Hepatocyte (in vitro differentiated cells): ENCODE data around the gene VWA5B1. TPM values are rescaled to one million over a fixed set of nuclear protein-coding genes. Genes with fewer than 3 reads are reported as not detected.

ENCODE experiments used
- DNase-seq: peaks from one replicate; pipeline ENCODE4 v3.0.0-alpha.2; 2016; ENCODE audit warnings: low spot score
- H2AFZ ChIP-seq: fragments of 200-600 bp; sonication (generic); 2 replicates; pipeline ENCODE4 v1.6.0; 2016; ENCODE audit warnings: antibody characterized with exemption, mild to moderate bottlenecking
- H3K27ac ChIP-seq: fragments of 200-600 bp; sonication (generic); 2 replicates; pipeline ENCODE4 v1.5.1; 2016; ENCODE audit warnings: mild to moderate bottlenecking
- H3K27me3 ChIP-seq: fragments of 200-600 bp; sonication (generic); 2 replicates; pipeline ENCODE4 v1.6.1; 2016
- H3K36me3 ChIP-seq: fragments of 200-600 bp; sonication (generic); replicated peaks from 2 replicates; pipeline ENCODE4 v1.5.1; 2016; ENCODE audit warnings: low read depth; ENCODE audit not compliant: insufficient read depth
- H3K4me1 ChIP-seq: fragments of 200-600 bp; sonication (generic); 2 replicates; pipeline ENCODE4 v1.5.1; 2016; ENCODE audit warnings: mild to moderate bottlenecking, moderate library complexity; ENCODE audit not compliant: insufficient read depth
- H3K4me2 ChIP-seq: fragments of 200-600 bp; sonication (generic); 2 replicates; pipeline ENCODE4 v1.6.0; 2016
- H3K4me3 ChIP-seq: fragments of 200-600 bp; sonication (generic); 2 replicates; pipeline ENCODE4 v1.5.1; 2016; ENCODE audit warnings: mild to moderate bottlenecking
- H3K79me2 ChIP-seq: fragments of 200-600 bp; sonication (generic); 2 replicates; pipeline ENCODE4 v1.6.0; 2017; ENCODE audit warnings: mild to moderate bottlenecking
- H3K9me2 ChIP-seq: fragments of 200-600 bp; sonication (generic); replicated peaks from 2 replicates; pipeline ENCODE4 v1.6.0; 2017; ENCODE audit warnings: mild to moderate bottlenecking; ENCODE audit not compliant: insufficient read depth
- H3K9me3 ChIP-seq: fragments of 200-600 bp; sonication (generic); 2 replicates; pipeline ENCODE4 v1.5.1; 2016; ENCODE audit warnings: low read depth, mild to moderate bottlenecking
- H4K20me1 ChIP-seq: fragments of 200-600 bp; sonication (generic); 2 replicates; pipeline ENCODE4 v1.6.0; 2016; ENCODE audit warnings: mild to moderate bottlenecking; ENCODE audit not compliant: insufficient read depth, poor library complexity, severe bottlenecking
- EZH2 ChIP-seq: fragments of 200-600 bp; sonication (generic); IDR thresholded peaks from 2 replicates; pipeline ENCODE4 v1.6.1; 2016; ENCODE audit warnings: antibody characterized with exemption, mild to moderate bottlenecking, borderline replicate concordance
- EZH2phosphoT487 ChIP-seq: fragments of 200-600 bp; sonication (generic); IDR thresholded peaks from one replicate; pipeline ENCODE4 v1.6.1; 2018; ENCODE audit warnings: antibody characterized with exemption, mild to moderate bottlenecking, low read depth, moderate library complexity; ENCODE audit not compliant: unreplicated experiment, severe bottlenecking
- WGBS: methylation state at CpG from one replicate; pipeline ENCODE4 v1.1.6; 2016; ENCODE audit warnings: low lambda C conversion rate; ENCODE audit errors: missing lambda C conversion rate; 5-methylcytosine and 5-hydroxymethylcytosine counted together
- polyA plus RNA-seq: library from polyadenylated mRNA; unstranded; fragments of >200 nt; fragmentation: Nextera tagmentation; extraction: Ambion mirVana; gene quantifications from 2 replicates; pipeline ENCODE4 v1.2.1, GENCODE V29; 2016
- total RNA-seq: library from RNA; depleted of rRNA; stranded (reverse); fragments of >200 nt; gene quantifications from 2 replicates; pipeline ENCODE4 v1.2.3, GENCODE V29; 2014
- TF ChIP-seq, protein P1 (sequence below): fragments of 200-600 bp; sonication (generic); IDR thresholded peaks from 2 replicates; pipeline ENCODE4 v1.5.1; 2016; ENCODE audit warnings: antibody characterized with exemption, mild to moderate bottlenecking; ENCODE audit not compliant: poor library complexity

VWA5B1 gene
- total and polyA plus RNA-seq, 2 experiments from 2014 or later, result 0.33 to 0.35 TPM

DNA sequence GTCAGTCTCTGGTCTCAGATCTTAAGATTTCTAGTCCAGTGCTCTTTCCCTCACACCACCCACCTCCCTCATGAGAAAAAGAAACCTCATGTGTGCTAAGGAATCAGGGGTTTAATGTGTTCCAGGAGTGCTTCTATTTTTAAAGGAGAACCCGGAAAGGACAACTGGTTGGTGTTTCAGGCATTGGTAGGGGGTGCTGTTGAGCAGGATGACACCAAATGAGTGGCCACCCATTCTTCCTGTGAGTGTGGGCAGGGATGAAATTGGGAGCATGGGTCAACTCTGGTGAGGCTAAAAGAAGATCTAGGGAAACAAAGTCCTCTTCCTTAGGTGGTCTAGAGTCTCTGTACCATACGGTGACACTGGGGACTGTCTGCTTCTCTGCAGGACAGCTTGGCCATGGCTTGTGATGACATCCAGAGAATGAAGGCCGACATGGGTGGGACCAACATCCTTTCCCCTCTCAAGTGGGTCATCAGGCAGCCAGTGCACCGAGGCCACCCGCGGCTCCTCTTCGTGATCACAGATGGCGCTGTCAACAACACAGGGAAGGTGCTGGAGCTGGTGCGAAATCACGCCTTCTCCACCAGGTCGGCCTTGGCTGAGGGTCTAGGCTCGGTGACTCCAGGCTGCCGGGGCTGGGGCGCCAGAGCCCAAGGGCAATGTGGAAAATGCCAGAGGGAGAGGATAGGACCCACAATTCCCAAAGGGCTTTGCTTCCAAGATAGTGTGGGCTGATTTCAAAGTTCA lies 39.3 kb downstream of the VWA5B1 start:
- Histone ChIP-seq H3K36me3 (no peaks in the 10 kb centered on the region), H3K27me3 (peaks cover 3% of the 10 kb centered on the region), H3K9me2 (no peaks in the 10 kb centered on the region), H2AFZ (no peak overlapping the region), H3K4me3 (no peak overlapping the region), H4K20me1 (no peaks in the 10 kb centered on the region), H3K79me2 (no peaks in the 10 kb centered on the region), H3K9me3 (no peaks in the 10 kb centered on the region), H3K27ac (no peak overlapping the region), H3K4me2 (no peak overlapping the region), H3K4me1 (no peaks in the 10 kb centered on the region)
- TF ChIP-seq, protein P1, sequence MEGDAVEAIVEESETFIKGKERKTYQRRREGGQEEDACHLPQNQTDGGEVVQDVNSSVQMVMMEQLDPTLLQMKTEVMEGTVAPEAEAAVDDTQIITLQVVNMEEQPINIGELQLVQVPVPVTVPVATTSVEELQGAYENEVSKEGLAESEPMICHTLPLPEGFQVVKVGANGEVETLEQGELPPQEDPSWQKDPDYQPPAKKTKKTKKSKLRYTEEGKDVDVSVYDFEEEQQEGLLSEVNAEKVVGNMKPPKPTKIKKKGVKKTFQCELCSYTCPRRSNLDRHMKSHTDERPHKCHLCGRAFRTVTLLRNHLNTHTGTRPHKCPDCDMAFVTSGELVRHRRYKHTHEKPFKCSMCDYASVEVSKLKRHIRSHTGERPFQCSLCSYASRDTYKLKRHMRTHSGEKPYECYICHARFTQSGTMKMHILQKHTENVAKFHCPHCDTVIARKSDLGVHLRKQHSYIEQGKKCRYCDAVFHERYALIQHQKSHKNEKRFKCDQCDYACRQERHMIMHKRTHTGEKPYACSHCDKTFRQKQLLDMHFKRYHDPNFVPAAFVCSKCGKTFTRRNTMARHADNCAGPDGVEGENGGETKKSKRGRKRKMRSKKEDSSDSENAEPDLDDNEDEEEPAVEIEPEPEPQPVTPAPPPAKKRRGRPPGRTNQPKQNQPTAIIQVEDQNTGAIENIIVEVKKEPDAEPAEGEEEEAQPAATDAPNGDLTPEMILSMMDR, result no peak
- TF ChIP-seq EZH2, result no peak
- TF ChIP-seq EZH2phosphoT487, result no peak
- DNase-seq, result no peak
- 89% methylated on average over 14 of the region's 14 CpGs for WGBS

DNA sequence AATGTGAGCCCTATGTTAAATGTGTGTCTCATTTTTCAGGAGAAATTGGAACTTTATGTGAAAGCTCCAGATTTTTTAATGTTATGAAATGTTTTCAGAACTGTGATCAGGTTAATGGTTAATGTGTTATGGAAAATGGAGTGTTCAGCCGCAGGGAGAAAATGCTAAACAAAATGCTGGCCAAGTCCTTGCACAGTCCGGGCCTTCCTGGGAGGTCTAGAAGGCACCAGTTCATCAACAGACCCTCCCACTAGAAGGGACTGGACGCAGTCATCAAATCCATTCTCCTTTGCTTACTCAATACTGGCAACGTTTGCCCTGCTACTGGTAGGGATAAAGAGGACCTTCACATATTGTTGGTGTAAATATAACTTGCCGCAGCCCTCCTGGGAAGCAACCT lies 43.4 kb downstream of the VWA5B1 start:
- no peaks in the 10 kb centered on the region for H3K4me1 ChIP-seq
- no peaks in the 10 kb centered on the region for H4K20me1 ChIP-seq
- H3K27ac ChIP-seq, result no peak overlapping the region
- no peak overlapping the region for H3K4me3 ChIP-seq
- H3K9me2 ChIP-seq, result no peaks in the 10 kb centered on the region
- H3K9me3 ChIP-seq, result no peaks in the 10 kb centered on the region
- no peak for DNase-seq
- TF ChIP-seq EZH2phosphoT487 (no peak), EZH2 (no peak)
- TF ChIP-seq, protein P1, result no peak
- H3K36me3 ChIP-seq, result no peaks in the 10 kb centered on the region
- no peak overlapping the region for H3K4me2 ChIP-seq
- H2AFZ ChIP-seq, result no peak overlapping the region
- 66% methylated on average over 5 of the region's 5 CpGs for WGBS
- no peaks in the 10 kb centered on the region for H3K79me2 ChIP-seq
- no peaks in the 10 kb centered on the region for H3K27me3 ChIP-seq

DNA sequence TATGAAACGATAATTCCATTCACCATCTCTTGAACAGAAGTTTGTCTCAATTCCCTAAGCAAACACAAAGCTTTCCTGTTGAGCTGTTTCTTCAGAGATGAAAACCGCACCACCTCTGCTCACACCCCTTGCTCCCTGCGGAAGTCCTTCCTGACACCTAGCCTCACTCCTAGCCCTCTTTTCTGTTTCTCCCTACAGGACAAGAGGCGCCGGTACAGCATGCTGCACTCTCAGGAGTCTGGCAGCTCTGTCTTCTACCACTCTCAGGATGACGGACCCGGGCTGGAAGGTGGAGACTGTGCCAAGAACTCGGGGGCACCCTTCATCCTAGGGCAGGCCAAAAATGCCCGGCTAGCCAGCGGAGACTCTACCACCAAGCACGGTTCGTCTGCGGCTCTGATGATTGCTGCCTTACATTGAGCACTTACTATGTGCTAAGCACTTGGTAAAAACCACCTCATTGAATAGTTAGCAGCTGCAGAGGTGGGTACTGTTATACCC lies 45.5 kb downstream of the VWA5B1 start:
- TF ChIP-seq, protein P1, result no peak
- no peak for TF ChIP-seq EZH2
- no peak for TF ChIP-seq EZH2phosphoT487
- no peaks in the 10 kb centered on the region for H3K9me3 ChIP-seq
- DNase-seq, result no peak

More for the DNA sequence above, 45.5 kb downstream of the VWA5B1 start:
- Histone ChIP-seq H3K4me1 (no peaks in the 10 kb centered on the region), H3K4me3 (no peak overlapping the region), H3K4me2 (no peak overlapping the region), H3K9me2 (no peaks in the 10 kb centered on the region), H3K79me2 (no peaks in the 10 kb centered on the region), H2AFZ (no peak overlapping the region), H3K36me3 (no peaks in the 10 kb centered on the region), H3K27ac (no peak overlapping the region), H4K20me1 (no peaks in the 10 kb centered on the region), H3K27me3 (no peaks in the 10 kb centered on the region)
- WGBS, result 89% methylated on average over 13 of the region's 13 CpGs
